Glomerular visceral epithelial cell (primary cell): ENCODE results near the gene DENND1C.

ENCODE experiments used
- DNase-seq: peaks from one replicate; pipeline ENCODE4 v3.0.0-alpha.2; 2016; ENCODE audit errors: extremely low spot score

The DENND1C gene

DNA sequence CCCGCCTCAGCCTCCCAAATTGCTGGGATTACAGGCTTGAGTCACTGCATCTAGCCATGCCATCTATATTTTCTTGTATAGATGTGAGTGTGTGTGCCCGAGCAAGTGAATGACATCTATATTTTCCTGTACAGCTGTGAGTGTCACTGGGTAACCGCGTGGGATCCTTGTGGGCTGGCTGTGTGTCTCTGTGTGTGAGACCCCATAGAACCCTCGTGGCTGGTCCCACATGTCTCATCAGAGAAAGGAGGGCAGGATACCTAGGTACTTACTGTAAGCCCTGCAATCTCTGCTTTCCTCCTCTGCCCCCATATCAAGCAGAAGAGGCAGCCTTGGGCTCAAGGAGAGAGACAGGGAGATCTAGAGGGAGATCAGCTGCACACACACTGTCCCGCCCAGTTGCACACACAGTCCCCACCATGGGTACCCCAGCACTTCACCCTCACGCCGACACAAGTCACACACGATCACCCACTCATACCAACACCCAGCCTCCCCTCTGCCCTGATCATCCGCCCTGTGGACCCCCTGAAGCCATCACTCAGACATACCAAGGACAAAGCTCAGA, 655 bp downstream of the DENND1C start:
- DNase-seq, result no peak

GRCh38 chr19:6479836-6480398, 1.7 kb downstream of the DENND1C start:
- DNase-seq, result no peak

DNA sequence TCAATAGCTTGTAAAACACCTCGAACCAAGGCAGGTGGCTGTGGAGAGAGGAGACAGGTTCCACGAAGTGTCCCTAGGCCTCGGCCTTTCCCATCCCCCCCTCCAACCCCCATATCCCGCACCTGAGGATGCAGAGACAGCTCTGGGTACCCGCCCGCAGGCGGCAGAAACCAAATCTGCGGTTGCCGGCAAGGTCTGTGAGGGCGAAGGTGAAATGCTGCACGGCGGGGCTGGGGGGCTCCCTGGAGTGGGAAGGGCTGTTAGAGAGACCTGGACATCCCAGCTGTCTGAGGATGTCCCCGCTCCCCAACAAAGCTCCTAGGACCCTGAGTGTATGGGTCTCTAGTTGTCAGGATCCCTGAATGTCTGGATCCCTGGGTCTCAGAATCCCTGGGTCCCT, 2.8 kb downstream of the DENND1C start:
- DNase-seq, result no peak

DNA sequence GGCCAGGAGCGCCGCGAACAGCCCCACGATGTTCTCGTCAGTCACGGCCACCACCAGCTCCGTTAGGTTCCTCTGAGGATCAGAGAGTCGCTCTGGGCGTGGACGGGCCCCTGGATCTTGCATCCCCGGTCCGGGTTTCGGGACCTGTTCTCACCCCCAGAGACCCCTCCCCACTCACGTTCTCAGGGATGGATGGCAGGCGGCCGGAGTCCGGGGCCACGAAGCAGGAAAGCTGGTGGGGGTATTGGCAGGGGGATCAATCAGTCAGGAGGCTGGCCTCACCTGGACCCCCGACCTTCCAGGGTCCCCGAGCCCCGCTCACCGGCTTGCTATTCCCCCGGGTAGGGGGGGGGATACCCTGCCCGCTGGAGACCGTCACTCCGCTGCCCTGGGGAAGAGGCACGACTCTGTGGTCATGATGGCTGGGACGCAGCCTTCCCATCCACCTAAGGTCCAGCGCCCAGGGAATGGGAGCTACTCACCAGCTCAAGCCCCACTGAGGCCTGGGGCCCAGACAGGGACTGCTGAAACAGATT, 4.6 kb downstream of the DENND1C start:
- no peak for DNase-seq

GRCh38 chr19:6476155-6476895, 5.3 kb downstream of the DENND1C start:
- DNase-seq, result peak; percentile 48

GRCh38 chr19:6475321-6476108, 6.1 kb downstream of the DENND1C start:
- no peak for DNase-seq

DNA sequence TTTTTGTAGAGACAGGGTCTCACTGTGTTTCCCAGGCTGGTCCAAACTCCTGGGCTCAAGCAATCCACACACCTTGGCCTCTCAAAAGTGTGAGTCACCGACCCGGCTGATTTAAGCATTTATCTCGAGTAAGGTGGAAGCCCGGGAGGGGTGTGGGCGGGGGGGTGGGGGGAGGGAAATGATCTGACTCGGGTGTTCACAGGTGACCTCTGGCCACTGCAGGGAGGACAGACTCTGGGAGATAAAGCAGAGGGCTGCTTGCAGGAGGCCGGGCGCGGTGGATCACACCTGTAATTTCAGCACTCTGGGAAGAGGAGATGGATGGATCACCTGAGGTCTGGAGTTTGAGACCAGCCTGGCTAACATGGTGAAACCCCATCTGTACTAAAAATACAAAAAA, 7.9 kb downstream of the DENND1C start:
- DNase-seq, result no peak

DNA sequence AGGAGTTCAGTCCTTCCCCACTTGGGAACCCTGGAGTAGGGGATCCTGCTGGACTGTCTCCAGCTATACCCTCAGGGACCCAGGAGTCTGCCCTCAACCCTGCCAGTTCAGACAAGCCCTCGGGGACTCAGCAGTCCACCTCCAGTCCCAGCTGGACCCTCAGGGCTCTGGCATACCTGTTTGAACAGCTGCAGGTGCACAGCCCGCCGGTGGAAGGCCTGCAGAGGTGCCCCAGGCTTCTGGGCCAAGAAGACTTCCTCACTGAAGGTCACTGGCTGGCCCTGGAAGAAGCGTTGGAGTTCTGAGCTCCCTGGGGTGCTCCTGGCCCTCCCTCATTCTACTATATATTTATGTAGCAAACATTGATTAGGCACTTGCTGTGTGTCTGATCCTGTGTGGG, 8.9 kb downstream of the DENND1C start:
- DNase-seq, result no peak

GRCh38 chr19:6471076-6471475, 10.5 kb downstream of the DENND1C start:
- DNase-seq, result no peak

- DNase-seq, result no peak
Measured at GRCh38 chr19:6470173-6470572, 11.4 kb downstream of the DENND1C start.

GRCh38 chr19:6467384-6467783, 14.2 kb downstream of the DENND1C start:
- DNase-seq, result no peak

- no peak for DNase-seq
Measured at GRCh38 chr19:6466526-6467248, 14.9 kb downstream of the DENND1C start.

- no peak for DNase-seq
Measured at GRCh38 chr19:6465663-6466062, 15.9 kb downstream of the DENND1C start.

DNA sequence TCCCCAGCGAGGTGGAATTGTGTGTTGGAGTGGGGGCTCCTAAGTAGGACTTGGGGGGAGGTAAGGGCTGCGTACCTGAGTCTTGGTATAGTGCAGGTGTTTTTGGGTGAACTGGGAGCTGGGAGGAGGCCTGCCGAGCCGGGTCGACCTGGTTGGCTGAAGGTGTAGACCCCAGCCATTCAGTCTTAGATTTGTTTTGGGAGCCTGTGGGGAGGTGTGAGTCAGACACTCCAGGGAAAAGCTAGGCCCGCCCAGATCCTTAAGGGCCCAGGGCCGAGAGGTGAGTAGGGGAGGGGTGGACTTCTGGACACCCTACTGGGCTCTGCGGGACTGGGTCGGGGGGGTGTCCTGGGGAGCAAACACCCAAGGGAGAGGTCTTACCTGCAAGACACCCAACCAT, 16.6 kb downstream of the DENND1C start:
- DNase-seq, result peak; percentile 21

DNA sequence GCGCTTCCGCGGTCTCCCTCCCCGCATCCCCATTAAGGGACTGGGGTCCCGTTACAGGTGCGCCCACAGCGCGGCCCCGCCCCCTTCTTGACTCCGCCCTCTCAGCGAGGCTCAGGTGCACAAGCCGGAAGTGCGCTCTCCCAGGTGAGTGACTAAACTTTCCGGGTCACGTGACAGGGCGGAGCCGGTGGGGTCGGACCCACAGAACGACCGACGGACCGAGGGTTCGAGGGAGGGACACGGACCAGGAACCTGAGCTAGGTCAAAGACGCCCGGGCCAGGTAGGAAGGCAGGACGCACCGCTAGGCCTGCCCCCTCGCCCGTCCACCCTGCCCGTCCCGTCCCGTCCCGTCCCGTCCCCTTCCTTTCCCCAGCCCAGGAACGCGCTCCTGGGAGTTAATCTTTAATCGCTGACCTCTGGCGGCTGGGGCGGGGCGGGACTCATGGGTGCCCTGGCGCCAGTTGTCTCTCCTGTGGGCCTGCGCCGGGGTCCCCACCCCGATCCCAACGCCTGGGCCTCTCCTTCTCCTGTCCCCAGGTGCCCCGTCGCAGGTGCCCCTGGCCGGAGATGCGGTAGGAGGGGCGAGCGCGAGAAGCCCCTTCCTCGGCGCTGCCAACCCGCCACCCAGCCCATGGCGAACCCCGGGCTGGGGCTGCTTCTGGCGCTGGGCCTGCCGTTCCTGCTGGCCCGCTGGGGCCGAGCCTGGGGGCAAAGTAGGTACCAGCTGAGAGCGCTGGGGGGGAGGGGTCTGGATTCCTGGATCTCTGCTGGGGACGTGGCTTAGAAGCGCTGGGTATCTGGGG, 17.3 kb downstream of the DENND1C start, which contains the start of gene CRB3:
CRB3 (plus strand) TSS at position 202 of the 804 bp plus-strand sequence; CDS start at position 633, 431 bp downstream.
- peak; percentile 65 for DNase-seq

- DNase-seq, result peak; percentile 98
Measured at GRCh38 chr19:6460099-6460884, 21.3 kb downstream of the DENND1C start.

- DNase-seq, result peak; percentile 81
Measured at GRCh38 chr19:6459262-6460098, 22.1 kb downstream of the DENND1C start, which contains the start of gene SLC25A23. SLC25A23 (minus strand) TSS chr19:6459792; CDS start chr19:6459628, 164 bp downstream.

GRCh38 chr19:6458695-6459261, 22.8 kb downstream of the DENND1C start:
- DNase-seq, result no peak
